Endothelial cell of umbilical vein (primary cell): ENCODE results near the gene GAPDH.
"Not testable (repeated sequence)": the region's sequence is repeated elsewhere in the genome, so short reads cannot be mapped to it uniquely, and the experiment has no call there.

Experiments
- CTCF ChIP-seq, 2 donors: IDR thresholded peaks; 1 replicate in 1 of 2; 2 replicates in 1 of 2; pipeline ENCODE4 v1.5.1; 2011; ENCODE audit warnings: low read length in 2 of 2, mild to moderate bottlenecking in 2 of 2, moderate library complexity in 2 of 2, control low read depth in 1 of 2, inconsistent platforms in 1 of 2, low read depth in 1 of 2; ENCODE audit not compliant: insufficient read depth in 1 of 2; ENCODE audit errors: extremely low read depth in 1 of 2
- MAX ChIP-seq: IDR thresholded peaks from 2 replicates; pipeline ENCODE4 v1.6.1; 2011; ENCODE audit not compliant: insufficient read depth, insufficient read length
- POLR2AphosphoS5 ChIP-seq: IDR thresholded peaks from 2 replicates; pipeline ENCODE4 v1.6.1; 2012; ENCODE audit warnings: low read depth, mild to moderate bottlenecking, control low read depth, low read length, moderate library complexity; ENCODE audit not compliant: insufficient read depth

- TF ChIP-seq CTCF (IDR thresholded peaks at IDR 0.05; ENCODE audit: extremely low read depth in 1 of 2, insufficient read depth in 1 of 2, low read depth in 1 of 2, low read length in 2 of 2) (peak; percentile 67 to 79), POLR2AphosphoS5 (peak; percentile 13)
- not testable (repeated sequence) for TF ChIP-seq MAX
Observed at GRCh38 chr12:6537580-6538419, 3.5 kb downstream of the GAPDH start.
